ENCODE measurements around the gene C1QTNF5.

The C1QTNF5 gene

GRCh38 chr11:119373059-119373920 lies 32.6 kb upstream of the C1QTNF5 start:
- ATAC-seq (no peak), DNase-seq (no peak)

DNA sequence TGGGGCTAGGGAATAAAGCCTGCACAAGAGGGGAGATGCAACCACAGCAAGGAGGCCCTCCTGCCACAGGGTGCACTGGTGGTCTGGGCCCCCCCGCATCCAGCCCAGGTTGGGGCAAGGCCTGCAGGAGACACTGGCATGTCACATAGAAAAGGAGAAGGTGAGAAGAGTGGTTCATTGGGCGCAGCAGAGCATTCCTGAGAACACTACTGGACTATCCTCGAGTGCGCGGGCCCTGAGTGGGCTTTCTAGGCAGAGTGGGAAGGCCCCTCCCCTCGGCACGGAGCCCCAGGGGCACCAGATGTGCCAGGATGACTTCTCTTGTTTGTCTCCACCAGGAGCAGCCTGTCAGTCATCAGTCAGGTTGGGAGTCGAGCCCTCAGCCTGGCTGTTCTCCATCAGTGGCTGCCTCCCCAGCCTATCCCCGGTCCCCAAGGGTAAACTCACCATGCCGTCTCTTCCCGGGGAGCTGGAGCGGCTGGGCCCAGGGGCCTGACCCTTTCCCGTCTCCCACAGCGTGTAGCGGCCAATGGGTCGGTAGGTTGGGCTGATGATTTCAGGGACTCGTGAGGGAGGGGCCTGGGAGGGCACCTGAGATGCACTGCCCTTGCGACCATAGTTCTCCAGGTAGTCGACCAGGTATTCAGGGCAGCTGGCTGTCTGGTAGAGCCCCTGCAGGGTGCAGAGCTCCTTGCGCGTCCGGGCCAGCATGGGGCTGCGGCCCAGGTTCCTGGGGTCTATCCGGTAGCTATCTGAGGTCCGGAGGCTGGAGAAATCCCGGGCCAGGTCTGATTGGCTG lies 31.8 kb upstream of the C1QTNF5 start:
- no peak for ATAC-seq
- no peak for DNase-seq

GRCh38 chr11:119371778-119372182 lies 31.1 kb upstream of the C1QTNF5 start:
- DNase-seq (no peak), ATAC-seq (no peak)

- ATAC-seq (no peak), DNase-seq (no peak)
Observed at GRCh38 chr11:119371067-119371601, 30.5 kb upstream of the C1QTNF5 start.

GRCh38 chr11:119370486-119371046 lies 29.9 kb upstream of the C1QTNF5 start:
- ATAC-seq = no peak
- no peak for DNase-seq

GRCh38 chr11:119369132-119369925 lies 28.6 kb upstream of the C1QTNF5 start:
- no peak for DNase-seq
- ATAC-seq = no peak

GRCh38 chr11:119368121-119369034 lies 27.7 kb upstream of the C1QTNF5 start:
- ATAC-seq (no peak), DNase-seq (no peak)

DNA sequence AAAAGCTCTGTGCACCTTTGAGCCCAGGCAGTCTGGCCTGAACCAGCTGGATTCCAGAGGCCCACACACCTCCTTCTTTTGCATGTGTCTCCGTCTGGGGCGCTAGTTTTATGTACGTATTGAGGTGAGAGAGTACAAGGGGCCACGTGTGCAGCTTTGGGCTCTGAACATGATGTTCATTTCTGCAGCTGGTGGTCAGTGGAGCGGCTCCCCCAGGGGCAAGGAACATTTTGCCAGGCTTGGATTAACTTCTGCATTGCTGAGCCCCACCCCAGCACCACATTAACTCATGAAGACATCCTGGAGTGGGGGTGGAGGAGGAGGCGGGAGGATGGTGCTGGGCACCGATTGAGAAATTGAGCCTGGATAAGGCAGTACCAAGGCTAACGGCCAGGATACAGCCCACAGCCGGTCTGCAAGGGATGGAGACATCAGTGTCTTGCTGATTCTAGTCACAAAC lies 27.0 kb upstream of the C1QTNF5 start:
- DNase-seq (no peak), ATAC-seq (no peak)

DNA sequence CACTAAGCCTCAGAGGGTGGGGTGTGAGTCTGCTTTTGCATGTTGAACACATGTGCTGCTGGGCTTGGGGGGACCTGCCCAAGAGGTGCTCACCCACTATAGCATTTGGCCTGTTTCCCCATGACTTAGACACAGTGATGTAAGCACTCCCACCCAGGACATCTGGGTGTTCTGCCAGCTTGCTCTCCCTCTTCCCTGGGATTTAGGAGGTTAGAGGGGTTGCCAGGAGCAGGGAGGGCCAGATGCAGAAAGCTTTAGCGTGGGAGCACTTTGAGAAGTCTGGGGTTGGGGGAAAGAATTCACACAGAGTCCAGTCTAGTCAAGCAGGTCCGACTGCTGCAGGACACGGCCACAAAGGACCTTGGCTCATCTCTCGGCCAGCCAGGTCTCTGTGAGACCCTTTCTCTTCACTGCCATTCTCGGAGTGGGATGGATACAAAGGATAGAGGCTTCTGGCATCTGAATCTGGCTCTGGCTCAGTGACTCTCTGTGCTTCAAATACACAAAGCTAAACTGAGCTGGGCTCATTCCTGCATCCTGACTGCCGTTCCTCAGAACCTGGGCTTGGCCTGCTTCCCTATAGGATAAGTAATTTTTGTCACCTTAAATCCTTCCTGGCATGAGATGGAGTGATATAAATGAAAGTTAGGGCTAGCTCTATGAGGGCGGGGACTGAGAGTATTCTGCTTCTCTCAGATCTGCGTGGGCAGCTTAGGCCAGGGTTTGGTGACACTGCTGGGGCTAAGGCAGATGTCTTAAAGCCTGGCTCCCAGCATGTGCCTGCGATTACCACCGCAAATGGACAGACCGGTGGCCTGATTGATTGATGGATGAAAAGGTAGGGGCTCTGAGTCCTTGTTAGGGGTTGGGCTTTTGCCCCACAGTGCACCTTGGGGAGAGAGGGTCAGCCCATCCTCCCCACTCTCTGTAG lies 26.3 kb upstream of the C1QTNF5 start:
- ATAC-seq = no peak
- DNase-seq = no peak

GRCh38 chr11:119365071-119365591 lies 24.4 kb upstream of the C1QTNF5 start:
- ATAC-seq (no peak), DNase-seq (no peak)

GRCh38 chr11:119363851-119364590 lies 23.3 kb upstream of the C1QTNF5 start:
- ATAC-seq (peak; percentile 77), DNase-seq (peak; percentile 68)

DNA sequence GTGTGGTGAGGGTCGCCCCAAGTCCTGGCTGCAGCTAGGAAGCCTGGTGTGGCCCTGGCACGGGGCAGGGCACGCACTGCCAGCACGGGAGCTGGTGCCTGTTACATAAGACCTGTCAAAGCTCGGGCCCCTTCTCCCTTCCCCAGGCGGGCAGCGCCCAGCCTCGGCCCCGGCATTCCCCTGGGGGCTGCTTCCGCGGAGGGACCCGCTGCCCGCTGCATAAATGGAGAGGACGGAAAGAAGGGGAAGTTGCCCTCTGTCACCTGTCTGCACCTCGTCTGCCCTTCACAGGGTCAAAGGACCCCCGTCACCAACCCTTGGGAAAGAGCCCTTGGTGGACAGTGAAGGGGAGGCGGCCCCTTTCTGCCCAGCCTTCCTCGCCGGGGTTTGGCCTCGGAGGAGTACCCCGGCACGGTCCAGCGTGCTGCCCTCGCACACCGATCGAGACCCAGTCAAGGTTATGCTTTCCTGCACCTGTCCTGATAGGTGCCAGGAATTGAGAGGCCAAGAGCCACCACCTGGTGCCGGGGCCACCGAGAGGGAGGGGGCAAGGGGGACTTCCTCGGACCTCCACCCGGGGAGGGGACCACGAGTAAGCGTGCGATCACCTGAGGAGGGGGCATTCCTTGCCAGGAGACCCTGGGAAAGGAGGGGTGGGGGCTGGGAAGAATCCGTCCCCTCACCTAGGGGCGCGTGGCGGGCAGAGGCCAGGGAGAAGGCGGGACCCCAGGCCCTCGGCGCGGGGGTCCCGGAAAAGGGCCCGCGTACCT lies 22.6 kb upstream of the C1QTNF5 start:
- ATAC-seq = no peak
- no peak for DNase-seq

DNA sequence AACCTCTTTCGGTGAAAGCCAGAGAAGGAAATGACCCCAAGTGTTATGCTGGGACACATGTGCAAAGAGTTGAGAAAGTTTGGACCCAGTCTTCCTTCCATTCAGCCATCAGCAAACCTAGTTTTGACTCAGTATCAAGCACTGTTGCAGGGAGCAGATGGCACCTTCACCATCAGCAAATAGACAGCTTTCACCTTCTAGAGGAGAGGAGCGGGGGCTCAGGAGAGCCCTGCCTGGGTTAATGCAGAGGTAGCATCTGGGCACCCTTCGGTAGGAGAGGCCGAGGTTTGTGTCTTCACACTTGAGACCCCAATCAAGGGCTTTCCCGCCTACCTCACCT lies 22.0 kb upstream of the C1QTNF5 start:
- DNase-seq (no peak), ATAC-seq (no peak)

GRCh38 chr11:119361941-119362725 lies 21.4 kb upstream of the C1QTNF5 start:
- DNase-seq (no peak), ATAC-seq (no peak)

DNA sequence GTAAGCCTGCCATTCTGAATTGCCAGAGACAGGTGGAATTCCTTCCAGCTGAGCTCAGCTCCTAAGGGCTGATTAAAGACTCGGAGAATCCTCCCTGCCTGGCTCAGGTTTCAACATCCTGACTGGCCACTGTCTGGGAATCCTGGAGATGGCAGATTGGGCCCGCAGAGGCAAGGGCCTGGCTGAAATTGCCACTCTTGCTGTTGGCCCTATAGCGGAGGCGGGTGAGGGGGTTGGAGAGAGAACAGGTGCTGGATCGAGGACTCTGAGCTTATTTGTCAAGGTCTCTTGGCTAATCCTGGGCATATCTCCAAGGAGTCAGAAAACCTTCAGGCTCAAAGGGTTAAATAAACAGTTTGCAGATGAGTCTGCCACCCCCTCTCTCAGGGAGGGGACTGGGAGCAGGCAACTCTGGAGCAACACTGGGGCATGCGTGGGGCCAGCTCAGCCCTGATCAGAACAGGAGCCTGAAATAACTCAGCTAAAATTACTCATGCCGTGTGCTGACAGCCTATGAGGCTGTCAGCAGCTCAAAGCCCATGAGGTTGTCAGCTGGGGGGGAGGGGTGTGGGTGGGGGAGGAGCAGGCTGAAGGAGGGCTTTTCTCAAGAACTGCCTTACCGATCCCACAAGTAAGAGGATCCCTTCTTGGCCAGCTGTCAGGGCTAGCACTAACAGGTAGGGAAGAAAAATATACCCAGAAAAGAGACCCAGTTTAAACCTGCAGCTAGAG lies 20.5 kb upstream of the C1QTNF5 start:
- peak; percentile 40 for DNase-seq
- peak; percentile 61 for ATAC-seq

Measured in stimulated activated naive CD8-positive, alpha-beta T cell treated with anti-CD3 and anti-CD28 coated beads, Interleukin-15, Interleukin-2, amounts not matched to agents 100 U/mL and 50 U/mL, for 24 hours (primary cell).